AML-193 (cell line): Measurements from ENCODE around the gene RBFOX1.

Experiments
- DNase-seq, 2 experiments: peaks; one replicate each; lab custom pipeline; 2025; lab: John Stamatoyannopoulos, UW

The RBFOX1 gene

DNA sequence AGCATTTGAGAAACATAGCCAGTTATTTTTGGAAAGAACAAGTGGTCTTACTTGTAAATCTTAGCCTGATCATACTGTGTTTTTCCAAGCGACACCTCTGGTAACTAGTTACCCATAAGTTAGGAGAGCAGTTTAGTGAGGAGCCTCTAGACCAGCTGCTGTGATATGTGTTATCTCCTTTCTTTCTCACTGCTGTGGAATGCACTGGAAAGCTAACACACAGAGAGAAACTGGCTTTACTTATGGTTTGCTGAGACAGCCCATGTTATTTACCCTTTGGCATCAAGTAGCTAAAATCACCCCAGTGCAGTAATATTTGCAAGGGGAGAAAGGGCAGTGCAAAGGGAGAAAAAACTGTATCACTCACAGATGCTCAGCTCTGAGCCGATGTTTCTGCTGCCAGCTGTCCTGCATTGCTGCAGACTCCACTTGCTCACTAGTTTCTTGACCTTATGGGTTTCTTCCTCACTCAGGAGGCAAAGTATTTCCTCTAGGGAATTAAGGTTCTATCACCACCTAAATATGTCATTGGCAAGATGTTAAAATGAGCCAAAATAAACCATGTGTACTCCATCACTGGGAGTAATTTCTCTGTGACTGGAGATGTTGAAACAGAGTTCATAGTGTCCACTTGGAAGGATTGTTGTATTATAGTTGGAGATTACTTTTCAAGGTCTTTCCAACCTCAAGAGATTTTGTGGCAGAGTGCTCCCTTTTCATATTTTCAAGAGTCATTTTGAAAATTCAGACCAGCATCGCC, 2.3 kb downstream of the RBFOX1 start:
- no peak for DNase-seq

DNA sequence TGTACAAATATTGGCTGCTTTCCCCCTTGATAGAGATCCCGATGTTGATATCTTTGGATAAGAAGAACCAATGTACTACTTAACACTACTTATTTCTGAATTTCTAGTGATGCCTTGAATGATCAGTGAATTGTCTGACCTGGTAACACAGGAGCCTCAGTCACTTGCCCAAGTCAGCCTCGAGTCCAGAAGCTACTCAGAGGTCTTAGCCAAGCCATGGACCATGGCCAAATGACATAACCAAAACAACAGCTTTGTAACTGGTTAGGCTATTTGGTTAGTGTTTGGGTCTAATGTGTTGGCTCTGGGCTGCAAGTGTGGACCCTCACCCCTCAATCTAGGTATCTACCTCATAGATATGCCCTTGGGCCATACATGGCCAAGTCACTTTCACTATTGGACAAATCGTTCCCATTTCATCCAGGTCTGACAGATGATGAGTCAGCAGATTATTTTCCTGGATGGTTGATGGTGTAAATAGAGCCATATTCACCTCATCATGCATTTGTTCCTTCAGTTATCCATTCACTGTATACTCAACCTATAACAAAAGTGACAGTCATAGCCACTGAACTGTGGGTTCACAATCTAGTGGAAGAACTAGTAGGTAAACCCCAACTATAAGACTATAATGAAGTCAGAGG, 3.5 kb downstream of the RBFOX1 start:
- DNase-seq: no peak

DNA sequence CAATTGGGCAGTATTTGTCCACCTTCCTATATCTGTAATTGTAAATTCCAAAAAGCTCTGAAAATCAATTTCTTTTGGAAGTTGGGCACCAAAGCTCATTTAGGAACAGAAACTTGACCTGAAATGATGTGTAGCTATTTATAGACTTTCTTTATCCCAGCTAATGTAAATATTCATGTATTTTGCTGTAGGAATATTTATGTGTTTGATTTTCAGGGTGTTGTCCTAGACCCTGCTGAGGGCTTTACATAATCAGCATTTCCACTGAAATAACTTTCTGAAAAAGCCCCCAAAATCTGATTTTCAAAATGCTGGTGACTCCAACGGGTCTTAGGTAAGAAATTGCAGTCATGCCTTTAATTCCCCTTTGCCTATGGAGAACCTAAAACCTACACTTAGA, 4.1 kb downstream of the RBFOX1 start:
- DNase-seq: no peak

DNA sequence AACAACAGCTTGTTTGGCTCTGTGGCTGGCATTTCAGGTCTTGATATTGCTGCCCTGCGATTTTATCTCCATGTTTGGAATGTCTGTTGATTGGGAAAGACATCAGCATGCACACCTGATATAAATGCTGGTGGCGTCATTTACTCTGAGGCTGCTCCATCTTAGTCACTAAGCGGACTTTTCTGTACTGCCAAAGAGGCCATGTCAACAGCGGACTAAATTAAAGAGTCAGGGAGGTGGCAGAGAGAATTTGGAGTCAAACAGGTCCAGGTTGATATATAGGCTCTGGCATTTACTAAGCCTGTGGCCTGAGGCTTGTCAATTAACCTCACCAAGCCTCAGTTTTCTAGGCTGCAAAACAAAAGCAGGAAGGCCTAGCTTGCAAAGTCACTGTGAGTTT, 6.2 kb downstream of the RBFOX1 start:
- no peak for DNase-seq

DNA sequence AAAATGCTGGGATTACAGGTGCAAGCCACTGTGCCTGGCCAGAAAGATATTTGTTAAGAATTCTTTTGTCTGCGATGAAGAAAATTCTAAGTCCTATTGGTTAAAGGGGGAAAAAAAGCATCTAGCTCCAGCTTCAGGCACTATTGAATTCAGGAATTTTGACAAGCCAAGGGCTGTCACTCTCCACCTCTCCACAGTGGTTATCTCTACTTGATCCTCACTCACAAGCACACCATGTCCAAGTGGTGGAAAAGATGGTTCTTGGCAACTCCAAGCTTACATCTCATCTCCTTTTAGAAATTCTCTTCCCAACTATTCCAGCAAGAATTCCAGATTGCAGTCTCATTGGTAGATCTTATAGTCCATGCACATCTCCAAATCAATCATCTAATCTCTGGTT, 7.1 kb downstream of the RBFOX1 start:
- DNase-seq: no peak

DNA sequence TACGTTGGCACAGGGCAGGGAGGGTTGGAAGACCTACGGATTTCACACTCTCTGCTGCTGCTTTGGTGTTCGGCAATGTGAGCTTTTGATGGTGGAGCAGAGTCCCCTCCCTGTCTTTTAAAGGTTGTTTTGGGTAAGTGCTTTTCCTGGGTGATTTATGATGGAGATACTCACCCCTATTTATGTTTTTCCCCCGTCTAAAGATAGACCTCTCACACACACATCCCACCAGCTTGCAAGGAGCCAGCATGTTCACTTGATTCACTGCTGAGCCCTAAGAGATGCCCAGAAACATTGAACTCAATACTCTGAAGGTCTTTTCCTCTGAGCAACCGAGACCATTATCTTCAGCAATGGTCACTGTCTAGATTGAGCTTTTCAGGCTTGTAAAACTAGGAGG, 8.3 kb downstream of the RBFOX1 start:
- no peak for DNase-seq

DNA sequence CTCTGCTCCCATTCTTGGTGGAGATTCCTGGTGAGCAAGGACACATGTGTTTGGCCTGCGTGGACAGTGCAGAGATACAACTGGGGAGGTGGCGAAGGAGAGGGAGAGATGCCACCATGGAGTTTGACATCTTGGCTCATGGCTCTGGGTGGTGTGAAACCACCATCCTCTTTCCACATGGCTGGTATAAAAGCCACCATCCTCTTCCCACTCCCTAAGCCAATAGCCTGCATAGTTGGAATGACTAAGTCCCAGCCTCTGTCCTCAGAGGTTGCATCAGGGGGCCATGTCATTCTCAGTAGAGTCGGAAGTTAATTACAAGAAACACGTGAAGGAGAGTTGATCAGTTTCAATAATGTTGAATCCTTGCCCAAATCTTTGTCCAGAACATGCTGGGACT, 10.0 kb downstream of the RBFOX1 start:
- no peak for DNase-seq

DNA sequence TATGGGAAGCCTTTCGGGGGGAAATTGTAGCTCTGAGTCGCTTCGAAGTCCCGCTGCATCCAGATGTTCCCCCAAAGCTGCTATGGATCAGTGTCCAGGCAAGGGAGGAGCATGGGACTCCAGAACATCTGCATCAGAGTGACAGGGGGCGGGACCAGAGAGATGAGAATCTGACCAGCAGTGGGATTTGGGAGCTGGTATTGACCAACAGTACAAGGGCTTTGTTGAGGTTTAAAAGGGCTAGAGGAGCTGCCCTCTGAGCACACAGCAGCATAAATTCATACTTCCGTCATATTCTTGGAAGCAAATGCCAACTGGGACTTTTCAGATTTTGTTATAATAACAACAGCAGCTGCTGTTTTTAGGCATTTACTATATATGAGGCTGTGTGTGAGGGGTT, 10.6 kb downstream of the RBFOX1 start:
- DNase-seq: no peak

DNA sequence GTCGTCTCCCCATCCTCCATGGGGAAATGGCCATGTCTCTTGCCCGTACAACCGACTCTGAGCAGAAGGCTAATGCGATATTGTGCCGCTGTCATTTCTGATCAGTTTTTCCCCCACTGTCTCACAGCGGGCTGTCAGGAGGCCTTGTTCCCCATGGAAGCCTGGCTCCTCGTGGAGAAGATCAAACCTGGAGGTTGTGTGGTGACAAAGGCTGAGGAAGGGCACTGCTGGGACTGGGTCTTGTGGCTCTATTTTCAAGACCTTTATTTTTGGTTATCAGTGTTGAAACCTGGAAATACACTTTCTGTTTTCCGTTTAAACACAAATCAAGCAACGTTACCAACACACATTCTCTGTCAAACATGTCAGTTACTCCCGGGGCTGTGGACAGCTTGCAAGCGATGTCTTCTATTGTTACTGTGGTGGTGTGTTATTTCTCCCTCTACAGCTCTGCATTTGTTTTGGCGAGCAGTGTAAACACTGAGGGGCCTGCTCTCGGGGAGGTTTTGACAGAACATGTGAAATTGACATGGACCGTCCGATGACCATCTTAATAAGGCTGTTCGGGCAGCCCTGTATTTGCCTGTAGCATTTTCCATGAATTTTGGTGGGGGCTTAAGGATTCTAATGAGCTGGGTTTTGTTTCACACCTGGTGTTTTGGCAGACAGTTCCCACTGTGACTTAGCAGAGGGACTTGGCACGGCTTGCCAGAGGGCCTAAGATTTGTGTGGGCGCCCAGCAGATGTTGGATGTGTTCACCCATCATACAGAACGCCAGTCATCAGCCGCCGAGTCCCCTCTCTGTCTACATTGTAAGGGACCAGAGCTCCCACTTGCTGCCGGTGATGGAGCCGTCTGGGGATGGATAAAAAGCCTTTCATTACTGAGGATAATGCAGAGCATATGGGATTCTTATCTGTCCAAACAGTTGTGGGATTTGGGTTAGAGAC, 12.5 kb downstream of the RBFOX1 start:
- DNase-seq: no peak

DNA sequence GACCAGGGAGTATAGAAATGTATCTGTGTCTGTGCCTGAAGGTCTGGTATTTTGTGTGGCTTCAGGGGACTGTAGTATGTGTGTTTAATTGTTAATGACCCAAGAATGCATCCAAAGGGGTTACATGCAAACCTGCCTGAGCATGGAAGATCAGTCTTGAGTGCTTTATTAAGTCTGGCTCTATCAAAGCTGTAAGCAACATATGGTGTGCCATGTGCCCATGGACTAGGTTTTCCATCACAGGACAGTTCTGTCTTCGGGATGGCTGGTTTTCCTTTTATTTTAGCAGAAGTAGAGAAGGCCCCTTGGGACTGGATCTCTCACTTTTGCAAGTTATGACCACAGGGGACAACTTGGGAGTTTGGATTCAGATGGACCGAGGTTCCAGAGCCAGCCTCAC, 18.2 kb downstream of the RBFOX1 start:
- no peak for DNase-seq

DNA sequence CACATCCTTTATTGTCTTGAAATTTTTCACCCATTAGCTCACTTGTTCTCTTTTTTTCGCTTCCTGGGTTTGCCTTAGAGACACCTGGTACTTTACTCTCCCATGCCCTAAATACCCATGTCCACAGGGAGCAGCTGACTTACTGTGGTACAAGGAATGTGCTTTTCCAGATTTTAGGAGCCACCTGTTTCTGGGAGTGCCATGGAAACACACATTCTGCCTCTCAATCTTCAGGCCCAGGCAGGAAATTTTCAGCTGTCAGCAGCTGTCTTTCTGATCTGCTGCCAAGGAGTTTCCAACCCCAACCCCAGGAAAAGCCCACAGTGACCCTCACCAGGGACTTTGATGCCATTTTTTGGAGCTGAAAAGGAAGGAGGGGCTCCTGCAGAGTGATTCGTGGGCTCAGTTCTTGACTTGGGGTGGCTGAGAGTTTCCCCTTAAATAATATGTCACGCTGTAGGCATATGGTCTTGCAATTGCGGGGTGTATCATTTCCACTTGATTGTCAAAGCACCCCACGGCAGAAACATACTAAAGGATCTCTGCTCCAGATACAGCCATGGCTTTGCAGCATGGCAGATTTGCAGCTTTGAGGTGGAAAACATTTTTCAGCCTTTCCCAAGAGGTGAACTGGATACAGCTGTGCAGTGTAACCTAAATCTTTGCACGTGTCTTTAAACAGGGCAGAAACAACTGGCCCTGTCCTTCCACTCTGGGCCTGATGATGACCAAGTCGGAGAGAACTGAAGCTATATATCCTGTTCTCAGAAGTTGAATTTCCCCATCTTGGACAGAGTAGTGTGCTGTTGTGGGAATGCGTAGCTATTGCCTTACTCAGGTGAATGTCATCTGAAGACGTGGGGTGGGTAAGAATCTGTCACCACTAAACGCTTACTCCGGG, 19.2 kb downstream of the RBFOX1 start:
- DNase-seq: no peak

DNA sequence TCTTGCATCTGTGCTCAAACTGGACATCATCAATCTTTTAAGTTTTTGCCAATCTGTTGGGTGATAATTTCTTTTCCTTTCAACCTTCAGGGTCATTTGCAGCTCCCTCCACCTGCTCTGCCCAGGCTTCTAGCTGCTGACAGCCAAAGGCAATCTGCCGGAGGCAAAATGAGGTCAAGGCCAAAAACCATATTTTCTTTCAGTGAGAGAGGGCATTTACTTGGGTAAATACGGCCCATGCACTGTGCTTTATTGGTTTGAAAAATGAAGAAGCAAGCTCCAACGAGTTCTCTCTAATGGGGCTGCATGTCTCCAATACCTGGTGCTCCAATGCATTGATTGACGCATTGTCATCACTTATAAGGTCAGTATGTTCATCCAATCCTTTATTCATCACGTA, 23.1 kb downstream of the RBFOX1 start:
- no peak for DNase-seq

DNA sequence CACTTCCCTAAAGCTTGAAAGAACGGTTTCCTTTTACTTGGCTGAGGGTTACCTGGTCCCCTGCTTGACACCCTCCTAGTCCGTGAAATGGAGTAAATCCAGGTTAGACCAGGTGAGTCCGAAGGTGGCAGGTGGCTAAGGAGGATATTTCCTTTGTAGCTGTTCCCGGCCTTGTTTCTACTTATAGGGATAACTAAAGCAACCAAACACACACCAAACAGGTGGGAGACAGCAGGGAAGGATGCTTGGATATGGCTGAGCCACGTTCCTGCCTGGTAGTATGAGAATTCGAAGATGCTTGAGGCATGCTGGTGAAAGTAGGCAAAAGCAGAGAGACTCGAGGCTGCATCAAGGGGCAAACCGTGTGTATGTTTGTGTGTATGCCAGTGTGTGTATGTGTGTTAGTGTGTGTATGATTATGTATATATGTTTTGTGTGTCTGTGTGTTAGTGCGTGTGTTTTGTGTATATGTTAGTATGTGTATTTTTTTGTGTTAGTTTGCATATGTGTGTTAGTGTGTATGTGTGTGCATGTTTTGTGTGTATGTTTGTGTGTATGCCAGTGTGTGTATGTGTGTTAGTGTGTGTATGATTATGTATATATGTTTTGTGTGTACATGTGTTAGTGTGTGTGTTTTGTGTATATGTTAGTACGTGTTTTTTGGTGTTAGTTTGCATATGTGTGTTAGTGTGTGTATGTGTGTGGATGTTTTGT, 28.9 kb downstream of the RBFOX1 start:
- no peak for DNase-seq

DNA sequence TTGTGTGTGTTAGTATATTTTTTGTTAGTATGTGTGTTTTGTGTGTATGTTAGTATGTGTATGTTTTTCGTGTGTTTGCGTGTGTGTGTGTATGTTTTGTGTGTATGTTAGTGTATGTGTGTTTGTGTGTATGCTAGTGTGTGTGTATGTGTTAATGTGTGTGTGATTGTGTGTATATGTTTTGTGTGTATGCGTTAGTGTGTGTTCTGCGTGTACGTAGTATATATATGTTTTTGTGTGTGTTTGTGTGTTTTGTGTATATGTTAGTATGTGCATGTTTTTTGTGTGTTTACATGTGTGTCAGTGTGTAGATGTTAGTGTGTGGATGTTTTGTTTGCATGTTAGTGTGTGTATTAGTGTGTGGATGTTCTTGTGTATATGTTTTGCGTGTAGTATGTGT, 29.6 kb downstream of the RBFOX1 start:
- no peak for DNase-seq

DNA sequence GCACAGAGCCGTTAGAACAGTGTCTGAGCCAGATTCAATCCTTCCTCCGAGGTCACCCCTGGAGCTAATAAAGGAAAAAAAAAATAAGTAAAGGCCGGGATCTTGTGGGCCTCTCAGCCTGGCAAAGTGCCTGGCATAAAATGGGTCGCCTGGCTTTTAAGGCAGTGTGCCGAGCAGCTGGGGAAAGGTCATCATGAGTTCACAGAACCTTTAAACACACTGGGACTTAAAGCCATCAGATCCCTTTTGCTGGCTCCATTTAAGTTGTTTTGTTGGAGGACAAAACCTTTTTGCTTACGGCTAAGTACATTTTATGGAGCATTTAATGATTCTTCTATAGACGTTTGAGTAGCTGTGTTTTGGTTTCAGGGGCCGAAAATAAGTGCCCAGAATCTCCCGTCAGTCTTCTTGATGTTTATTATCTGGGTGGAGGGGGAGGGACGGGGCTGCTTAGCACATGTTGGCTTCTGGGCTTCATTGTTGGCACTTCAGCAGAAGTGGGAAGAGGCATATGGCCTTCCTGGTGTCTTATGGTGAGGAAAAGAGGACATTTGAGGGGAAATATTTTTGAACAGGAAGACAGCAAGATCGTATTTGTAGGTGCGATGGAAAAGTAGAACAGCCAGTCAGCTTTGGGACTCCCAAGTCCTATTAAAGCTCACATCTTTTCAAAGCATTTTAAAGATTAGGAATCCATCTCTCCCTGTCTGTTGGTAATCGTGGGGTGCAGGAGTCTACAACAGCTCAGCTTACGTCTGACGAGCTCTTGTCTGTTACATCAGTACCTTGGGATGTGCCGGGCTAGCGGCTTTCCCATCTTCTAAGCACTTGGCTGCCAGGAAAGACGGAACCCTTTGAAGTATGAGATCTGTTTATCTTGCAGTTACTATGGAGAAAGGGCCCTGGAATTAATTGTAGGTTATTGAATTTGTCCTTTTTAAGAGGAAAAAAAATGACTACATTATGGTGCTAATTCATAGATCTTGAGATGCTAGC, 31.1 kb downstream of the RBFOX1 start:
- DNase-seq: no peak

DNA sequence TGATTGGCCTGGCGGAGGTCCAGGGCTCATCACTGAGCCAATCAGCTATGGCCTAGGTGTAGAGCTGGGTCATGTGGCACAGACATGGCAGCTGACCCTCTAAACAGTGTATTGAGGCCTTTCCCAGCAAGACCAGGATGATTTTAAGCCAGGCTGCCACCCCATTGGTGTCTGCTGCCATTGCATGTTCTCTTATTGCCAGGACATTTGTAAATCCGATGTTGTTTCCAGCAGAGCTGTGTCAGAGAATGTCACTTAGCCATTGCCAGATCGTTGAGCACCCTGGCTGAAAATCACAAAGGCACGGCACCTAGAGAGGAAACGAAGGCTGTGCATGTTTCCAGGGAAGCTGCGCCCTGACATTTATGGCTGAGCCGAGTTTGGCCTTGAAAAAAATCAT, 33.4 kb downstream of the RBFOX1 start:
- DNase-seq: no peak

DNA sequence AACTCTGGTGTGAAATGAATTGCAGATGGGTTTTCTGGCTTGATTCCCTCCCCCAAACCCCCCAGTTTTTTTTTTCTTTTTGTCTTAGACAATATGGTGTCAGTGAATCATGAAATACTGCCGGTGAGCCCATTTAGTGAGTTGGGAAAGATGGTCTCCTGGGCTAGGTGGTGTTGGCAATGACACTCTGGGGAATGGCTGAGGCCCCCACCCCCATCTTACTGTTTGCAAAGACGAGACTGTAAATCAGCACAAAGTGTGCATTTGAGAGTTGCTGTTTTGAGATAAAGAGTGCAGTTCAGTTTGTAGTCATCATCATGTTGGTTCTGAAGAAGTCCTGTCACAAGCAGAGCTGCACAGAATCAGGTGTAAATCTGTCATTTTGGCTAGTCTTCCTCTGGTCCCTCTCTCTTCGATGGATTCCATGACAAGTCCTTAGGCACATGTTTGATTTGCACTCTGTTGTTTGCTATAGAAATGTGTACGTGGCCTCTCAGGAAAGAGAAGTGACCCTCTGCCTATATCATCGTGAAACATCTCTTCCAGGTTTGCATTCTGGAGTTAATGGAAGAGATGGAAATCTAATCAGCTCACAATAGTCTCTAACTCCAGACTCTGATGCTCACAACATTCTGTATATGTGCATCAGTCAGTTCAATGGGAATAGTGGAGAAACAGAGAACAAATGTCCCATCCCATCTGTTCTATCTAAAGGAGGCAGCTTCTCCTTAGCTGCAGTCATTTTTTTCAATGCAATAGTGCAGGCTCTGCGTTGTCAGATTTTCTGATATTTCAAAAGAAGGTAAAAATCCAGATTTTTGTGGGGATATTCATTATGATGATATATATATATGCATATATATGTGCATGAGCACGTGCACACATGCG, 34.6 kb downstream of the RBFOX1 start:
- DNase-seq: no peak

DNA sequence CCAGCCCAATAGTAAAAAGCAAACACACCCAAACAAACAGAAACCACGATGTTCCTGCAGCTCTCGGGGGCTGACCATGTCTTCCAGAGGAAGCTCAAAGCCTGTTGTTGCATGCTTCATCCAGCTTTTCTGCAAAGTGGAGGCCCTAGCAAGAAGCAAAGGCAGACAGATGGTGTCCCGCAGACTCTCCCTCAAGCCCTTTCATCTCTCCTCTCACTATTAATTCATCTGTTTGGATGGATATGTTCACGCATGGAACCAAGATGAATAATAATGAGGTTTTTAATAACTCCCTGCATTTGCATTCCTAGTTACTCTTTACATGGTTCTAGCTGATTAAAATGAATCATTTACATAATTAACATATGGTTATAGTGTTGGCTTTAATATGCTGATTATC, 36.6 kb downstream of the RBFOX1 start:
- no peak for DNase-seq

DNA sequence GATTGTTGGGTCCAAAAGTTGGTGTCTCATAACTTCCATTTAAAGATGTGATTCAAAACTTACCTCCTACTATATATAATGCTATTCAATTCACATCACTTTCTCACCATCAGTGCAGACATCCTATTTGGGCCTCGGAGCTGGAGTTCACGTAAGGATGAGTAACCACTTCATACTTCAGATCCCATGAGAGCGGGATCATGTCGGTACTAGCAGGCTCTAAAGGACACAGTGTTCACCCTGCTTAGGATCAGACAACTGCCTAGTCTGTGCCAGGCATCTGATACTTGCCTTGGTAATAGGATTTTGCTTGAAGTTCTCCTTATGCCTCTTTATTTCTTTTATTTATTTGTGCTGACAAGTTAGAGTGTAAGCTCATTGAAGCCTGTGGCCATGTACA, 39.5 kb downstream of the RBFOX1 start:
- DNase-seq: no peak
